D721Med (cell line): Measurements from ENCODE around the gene TBC1D1.
A peak's percentile ranks its signal among the peaks of the same experiment; 100 is the strongest.

Source experiments
- DNase-seq: peaks from one replicate; pipeline ENCODE4 v3.0.0; 2011; ENCODE audit warnings: low spot score; ENCODE audit not compliant: insufficient read length
- FAIRE-seq: peaks from 2 replicates; lab custom pipeline; 2011; peaks lifted over from hg19 to GRCh38; lab: Jason Lieb, UNC
- TF ChIP-seq, protein P1 (sequence below): IDR thresholded peaks from 2 replicates; pipeline ENCODE4 v1.5.1; 2012; ENCODE audit warnings: mild to moderate bottlenecking, control low read depth; ENCODE audit not compliant: insufficient read depth; ENCODE audit errors: missing control alignments

Gene TBC1D1

GRCh38 chr4:38176165-38176564, 285.3 kb downstream of the TBC1D1 start:
- TF ChIP-seq, protein P1, sequence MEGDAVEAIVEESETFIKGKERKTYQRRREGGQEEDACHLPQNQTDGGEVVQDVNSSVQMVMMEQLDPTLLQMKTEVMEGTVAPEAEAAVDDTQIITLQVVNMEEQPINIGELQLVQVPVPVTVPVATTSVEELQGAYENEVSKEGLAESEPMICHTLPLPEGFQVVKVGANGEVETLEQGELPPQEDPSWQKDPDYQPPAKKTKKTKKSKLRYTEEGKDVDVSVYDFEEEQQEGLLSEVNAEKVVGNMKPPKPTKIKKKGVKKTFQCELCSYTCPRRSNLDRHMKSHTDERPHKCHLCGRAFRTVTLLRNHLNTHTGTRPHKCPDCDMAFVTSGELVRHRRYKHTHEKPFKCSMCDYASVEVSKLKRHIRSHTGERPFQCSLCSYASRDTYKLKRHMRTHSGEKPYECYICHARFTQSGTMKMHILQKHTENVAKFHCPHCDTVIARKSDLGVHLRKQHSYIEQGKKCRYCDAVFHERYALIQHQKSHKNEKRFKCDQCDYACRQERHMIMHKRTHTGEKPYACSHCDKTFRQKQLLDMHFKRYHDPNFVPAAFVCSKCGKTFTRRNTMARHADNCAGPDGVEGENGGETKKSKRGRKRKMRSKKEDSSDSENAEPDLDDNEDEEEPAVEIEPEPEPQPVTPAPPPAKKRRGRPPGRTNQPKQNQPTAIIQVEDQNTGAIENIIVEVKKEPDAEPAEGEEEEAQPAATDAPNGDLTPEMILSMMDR = no peak
- FAIRE-seq = no peak
- DNase-seq = no peak

- no peak for FAIRE-seq
- DNase-seq = no peak
- TF ChIP-seq, protein P1 = no peak
Observed at GRCh38 chr4:38177035-38177546, 286.2 kb downstream of the TBC1D1 start.

DNA sequence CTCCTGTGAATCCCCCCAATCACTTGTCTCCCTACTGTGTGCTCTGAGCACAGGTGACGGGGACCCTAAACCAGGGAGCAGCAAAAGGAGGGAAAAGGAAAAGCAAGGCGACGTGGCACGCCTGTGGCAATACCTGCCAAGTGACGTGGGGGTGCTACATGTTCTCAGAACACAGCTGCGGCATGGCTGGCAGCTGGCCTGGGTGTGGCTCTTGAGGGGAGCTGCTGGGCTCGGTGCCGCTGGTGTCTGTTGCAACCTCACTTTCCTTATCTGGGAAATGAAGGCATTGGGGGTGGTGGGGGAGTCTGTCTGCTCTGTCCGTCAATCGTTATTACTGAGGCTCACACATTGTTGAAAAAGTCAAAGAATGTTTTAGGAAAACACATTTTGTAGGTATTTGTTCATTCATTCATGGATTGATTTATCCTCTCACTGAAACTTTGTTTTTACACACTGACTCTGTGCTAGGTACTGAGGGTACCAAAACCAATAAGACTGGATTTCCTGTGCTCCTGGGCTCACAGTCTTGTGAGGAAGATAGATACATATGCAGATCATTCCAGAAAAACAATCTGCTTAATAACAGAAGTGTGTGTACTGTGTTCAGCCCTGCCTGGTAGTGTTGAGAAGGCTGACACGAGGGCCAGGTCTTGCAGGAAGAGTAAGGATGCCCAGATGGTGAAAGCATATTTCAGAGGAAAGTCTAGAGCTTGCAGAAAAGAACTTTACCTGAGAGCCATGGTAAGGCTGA, 286.9 kb downstream of the TBC1D1 start:
- DNase-seq = no peak
- no peak for FAIRE-seq
- TF ChIP-seq, protein P1 = no peak

DNA sequence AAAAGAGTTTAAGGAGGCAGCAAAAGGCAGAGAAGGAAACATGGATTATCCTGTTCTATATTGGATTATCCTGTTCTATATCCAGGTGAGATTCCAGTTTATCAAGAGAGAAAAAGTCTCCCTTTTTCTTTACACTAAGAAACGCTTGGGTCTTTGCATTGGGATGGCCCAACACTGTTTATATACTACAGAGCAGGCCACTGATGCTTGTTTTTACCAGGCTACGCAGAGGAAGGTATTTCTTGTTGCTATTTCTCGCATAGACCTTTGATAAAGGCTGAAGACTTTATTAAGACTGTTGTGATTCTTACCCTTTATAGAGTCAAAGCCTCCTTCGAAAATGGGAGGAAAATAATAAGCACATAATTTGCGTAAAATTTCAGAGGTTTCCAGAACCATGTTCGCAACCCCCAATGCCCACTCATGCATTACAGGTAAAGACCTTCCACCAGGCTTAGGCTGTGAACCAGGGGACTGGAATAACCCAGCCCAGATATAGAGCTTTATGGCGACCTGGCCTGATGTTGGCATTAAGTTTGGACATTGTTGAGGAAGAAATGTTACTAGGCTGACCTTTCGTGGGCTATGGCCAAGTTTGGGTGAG, 287.6 kb downstream of the TBC1D1 start:
- DNase-seq (no peak), FAIRE-seq (no peak)

DNA sequence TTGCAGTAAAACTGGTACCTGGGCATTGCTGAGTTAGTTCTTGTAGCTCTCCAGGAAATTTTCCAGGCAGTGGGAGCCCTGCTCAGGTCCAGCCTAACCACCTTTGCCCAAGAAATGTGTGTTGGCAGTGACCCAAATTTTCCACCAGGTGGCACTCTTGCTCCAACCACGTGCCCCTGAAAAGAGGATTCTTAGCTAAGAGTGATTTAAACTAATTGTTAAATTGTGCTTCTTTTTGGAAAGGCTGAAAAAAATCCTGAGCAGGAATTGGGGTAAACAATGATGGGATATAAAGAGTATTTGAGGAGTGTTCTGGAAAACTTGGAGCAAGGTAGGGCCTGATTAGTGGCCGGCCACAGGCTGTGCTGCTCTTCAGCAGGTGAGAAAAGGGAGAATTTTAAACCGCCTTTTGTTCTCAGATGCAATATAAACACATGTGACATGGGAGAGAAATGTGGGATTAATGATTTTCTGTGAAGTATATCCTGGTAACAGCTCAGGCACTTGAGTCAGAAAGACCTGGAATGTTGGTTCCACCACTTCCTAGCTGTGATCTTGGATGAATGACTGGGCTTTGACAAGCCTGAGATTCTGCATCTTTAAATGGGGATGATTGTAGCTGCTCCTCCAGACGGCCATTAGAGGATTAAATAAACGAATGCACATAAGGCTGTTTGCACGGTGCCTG, 288.9 kb downstream of the TBC1D1 start:
- FAIRE-seq (no peak), DNase-seq (no peak)
- TF ChIP-seq, protein P1 = peak; percentile 93

More for the DNA sequence above, 287.6 kb downstream of the TBC1D1 start:
- TF ChIP-seq, protein P1 = no peak

DNA sequence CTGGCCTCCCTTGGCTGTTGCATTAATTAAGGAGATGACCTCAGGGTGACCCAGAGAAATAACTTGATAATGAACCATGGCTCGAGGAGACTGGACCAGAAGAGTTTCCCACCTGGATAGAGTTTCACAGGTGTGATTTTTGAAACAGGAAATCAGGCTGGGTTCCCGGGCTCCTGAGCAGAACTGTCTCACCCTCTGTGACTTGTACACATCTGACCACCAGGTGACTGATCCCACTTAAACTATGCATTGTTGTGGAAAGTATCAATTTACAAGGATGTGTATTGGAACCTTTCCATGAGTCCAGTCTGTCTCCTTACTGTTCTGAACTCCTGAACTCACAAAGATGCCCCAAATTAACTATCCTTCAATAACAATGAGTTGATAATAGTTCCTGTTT, 289.6 kb downstream of the TBC1D1 start:
- TF ChIP-seq, protein P1 = no peak
- DNase-seq (no peak), FAIRE-seq (no peak)
